ENCODE results near the gene MYADM. TPM values are rescaled to one million over a fixed set of nuclear protein-coding genes. Genes with fewer than 3 reads are reported as not detected.

The MYADM gene
- total and polyA plus RNA-seq, 2 of the 13 experiments (the other 11 are each of a cell fraction or from before 2014, with no cell fraction given): 19.9 to 38.1 TPM

- TF ChIP-seq PBX2 (CRISPR knock-in tag; IDR thresholded peaks at IDR 0.05): no peak
- TF ChIP-seq DRAP1 (CRISPR knock-in tag; IDR thresholded peaks at IDR 0.05): peak; percentile 61
- TF ChIP-seq TGIF2 (CRISPR knock-in tag; IDR thresholded peaks at IDR 0.05): 0 out of 2 replicates have a peak, but pooled peaks have one; percentile 27
- no peak for TF ChIP-seq ZFP41 (CRISPR knock-in tag; IDR thresholded peaks at IDR 0.05; ENCODE audit: borderline replicate concordance)
- peak; percentile 97 for TF ChIP-seq NAIF1 (CRISPR knock-in tag; IDR thresholded peaks at IDR 0.05; ENCODE audit: borderline replicate concordance)
- peak; percentile 76 for TF ChIP-seq YEATS2 (CRISPR knock-in tag; IDR thresholded peaks at IDR 0.05; ENCODE audit: borderline replicate concordance)
- TF ChIP-seq HNRNPLL (IDR thresholded peaks at IDR 0.05; ENCODE audit: low read depth, low read length, poor library complexity, severe bottlenecking): peak; percentile 86
- peak; percentile 33; the same call in 1 of the 2 replicates for TF ChIP-seq TFAP4 (IDR thresholded peaks at IDR 0.05; ENCODE audit: borderline replicate concordance, low read depth)
- peak; percentile 57; the same call in 1 of the 2 replicates for TF ChIP-seq GMEB2 (CRISPR knock-in tag; IDR thresholded peaks at IDR 0.05; ENCODE audit: low read depth)
- peak; percentile 72 for TF ChIP-seq HNF1B (CRISPR knock-in tag; IDR thresholded peaks at IDR 0.05)
- TF ChIP-seq ZNF432 (CRISPR knock-in tag; IDR thresholded peaks at IDR 0.05; ENCODE audit: borderline replicate concordance): no peak
- TF ChIP-seq FOXK1 (CRISPR knock-in tag; IDR thresholded peaks at IDR 0.05; ENCODE audit: borderline replicate concordance, low read depth): 0 out of 2 replicates have a peak, but pooled peaks have one; percentile 39
- no peak for TF ChIP-seq TEAD2 (CRISPR knock-in tag; IDR thresholded peaks at IDR 0.05)
- no peak for TF ChIP-seq MEF2D (CRISPR knock-in tag; IDR thresholded peaks at IDR 0.05)
- TF ChIP-seq SAP130 (CRISPR knock-in tag; IDR thresholded peaks at IDR 0.05; ENCODE audit: low read depth): peak; percentile 68
- TF ChIP-seq GTF2F1 (IDR thresholded peaks at IDR 0.05; ENCODE audit: low read length): no peak
- peak; percentile 88 for TF ChIP-seq ZNF605 (CRISPR knock-in tag; IDR thresholded peaks at IDR 0.05)
- peak; percentile 89 for TF ChIP-seq GABPB1 (CRISPR knock-in tag; IDR thresholded peaks at IDR 0.05)
- peak; percentile 78; the same call in 1 of the 2 replicates for TF ChIP-seq ZNF547 (CRISPR knock-in tag; IDR thresholded peaks at IDR 0.05)
- no peak for TF ChIP-seq KLF9 (CRISPR knock-in tag; IDR thresholded peaks at IDR 0.05; ENCODE audit: low read depth)
- TF ChIP-seq TBL1XR1 (IDR thresholded peaks at IDR 0.05; ENCODE audit: borderline replicate concordance, low read length, partially characterized antibody): peak; percentile 20
- TF ChIP-seq MAX (IDR thresholded peaks at IDR 0.05): 0 out of 2 replicates have a peak, but pooled peaks have one; percentile 14
- TF ChIP-seq SP5 (CRISPR knock-in tag; IDR thresholded peaks at IDR 0.05; ENCODE audit: borderline replicate concordance, low read depth): peak; percentile 89
- TF ChIP-seq KDM5A (IDR thresholded peaks at IDR 0.05; ENCODE audit: borderline replicate concordance, low read length): no peak
Measured at GRCh38 chr19:53879140-53880081, 11.7 kb downstream of the MYADM start (continued).

Measured in HepG2 (cell line).